RKO (cell line): ENCODE results near the gene SHROOM1.
A peak's percentile ranks its signal among the peaks of the same experiment; 100 is the strongest.
"Not testable (repeated sequence)": the region's sequence is repeated elsewhere in the genome, so short reads cannot be mapped to it uniquely, and the experiment has no call there.

Experiments
- DNase-seq: peaks from one replicate; pipeline ENCODE4 v3.0.0-alpha.2; 2016; ENCODE audit warnings: low spot score

Gene SHROOM1

DNA sequence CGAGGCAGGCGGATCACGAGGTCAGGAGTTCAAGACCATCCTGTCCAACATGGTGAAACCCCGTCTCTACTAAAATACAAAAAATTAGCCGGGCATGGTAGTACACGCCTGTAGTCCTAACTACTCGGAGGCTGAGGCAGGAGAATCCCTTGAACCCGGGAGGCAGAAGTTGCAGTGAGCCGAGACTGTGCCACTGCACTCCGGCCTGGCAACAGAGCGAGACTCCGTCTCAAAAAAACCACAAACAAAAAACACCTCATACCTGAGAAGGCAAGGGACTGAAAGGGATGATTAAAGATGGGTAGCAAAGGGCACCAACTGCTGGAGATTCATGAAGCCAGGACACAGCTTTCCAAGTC lies 23.7 kb downstream of the SHROOM1 start:
- not testable (repeated sequence) for DNase-seq

DNA sequence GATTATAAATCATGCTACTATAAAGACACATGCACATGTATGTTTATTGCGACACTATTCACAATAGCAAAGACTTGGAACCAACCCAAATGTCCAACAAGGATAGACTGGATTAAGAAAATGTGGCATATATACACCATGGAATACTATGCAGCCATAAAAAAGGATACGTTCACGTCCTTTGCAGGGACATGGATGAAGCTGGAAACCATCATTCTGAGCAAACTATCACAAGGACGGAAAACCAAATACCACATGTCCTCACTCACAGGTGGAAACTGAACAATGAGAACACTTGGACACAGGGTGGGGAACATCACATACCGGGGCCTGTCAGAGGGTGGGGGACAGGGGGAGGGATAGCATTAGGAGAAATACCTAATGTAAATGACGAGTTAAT lies 24.6 kb downstream of the SHROOM1 start:
- DNase-seq, result not testable (repeated sequence)

- DNase-seq, result not testable (repeated sequence)
Observed at GRCh38 chr5:132804219-132804618, 26.2 kb downstream of the SHROOM1 start.

DNA sequence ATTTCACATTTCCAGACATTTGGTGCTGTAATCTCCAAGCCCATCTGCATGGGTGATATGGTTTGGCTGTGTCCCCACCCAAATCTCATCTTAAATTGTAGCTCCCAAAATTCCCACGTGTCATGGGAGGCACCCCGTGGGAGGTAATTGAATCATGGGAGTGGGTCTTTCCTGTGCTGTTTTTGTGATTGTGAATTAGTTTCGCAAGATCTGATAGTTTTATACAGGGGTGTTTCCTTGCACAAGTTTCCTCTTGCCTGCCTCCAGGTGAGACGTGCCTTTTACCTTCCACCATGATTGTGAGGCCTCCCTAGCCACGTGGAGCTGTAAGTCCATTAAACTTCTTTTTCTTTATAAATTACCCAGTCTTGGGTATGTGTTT lies 27.8 kb downstream of the SHROOM1 start:
- not testable (repeated sequence) for DNase-seq

DNA sequence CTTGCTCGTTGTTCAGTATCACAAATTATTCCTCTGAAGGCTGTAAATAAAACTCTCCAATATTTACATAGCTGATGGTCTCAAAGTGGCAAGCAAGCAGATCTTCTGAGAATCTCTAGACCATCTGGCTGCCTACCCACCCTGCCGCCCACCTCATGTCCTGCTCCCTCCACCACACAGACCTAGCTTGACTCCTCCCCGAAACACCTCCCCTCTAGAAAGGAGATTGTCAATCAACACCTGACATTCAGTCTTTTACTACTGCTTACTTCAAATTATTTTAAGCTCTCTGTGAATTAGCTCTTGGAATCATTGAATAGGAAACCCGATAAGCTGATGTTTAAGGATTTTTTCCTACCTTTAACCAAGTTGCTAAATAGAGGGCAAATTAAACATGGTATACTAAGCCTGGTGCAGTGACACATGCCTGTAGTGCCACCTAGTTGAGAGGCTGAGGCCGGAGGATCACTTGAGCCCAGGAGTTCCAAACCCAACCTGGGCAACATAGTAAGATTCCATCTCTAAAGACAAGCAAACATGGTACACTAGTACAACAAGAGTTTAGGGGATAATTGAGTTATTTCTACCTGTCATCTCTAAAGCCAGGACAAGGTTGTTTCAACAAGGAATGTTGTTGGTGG lies 28.3 kb downstream of the SHROOM1 start:
- DNase-seq, result no peak

GRCh38 chr5:132800545-132800944 lies 29.9 kb downstream of the SHROOM1 start:
- no peak for DNase-seq

DNA sequence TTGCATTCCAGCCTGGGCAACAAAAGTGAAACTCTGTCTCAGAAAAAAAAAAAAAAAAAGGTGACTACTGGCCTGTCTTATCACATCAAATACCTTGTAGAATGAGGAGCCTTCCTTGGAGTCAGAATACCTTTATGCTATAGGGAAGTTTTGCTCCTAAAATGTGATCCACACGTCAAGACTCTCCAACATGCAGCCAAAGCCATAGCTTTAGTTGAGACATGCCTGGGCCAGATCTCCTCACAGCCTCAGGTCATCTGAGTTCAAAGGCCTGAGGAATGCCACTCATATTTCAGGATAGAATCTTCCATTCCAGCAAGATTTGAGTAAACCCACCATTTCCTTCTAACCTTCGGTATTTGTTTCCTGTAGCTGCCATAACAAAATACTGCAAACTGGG lies 31.1 kb downstream of the SHROOM1 start:
- DNase-seq, result no peak

DNA sequence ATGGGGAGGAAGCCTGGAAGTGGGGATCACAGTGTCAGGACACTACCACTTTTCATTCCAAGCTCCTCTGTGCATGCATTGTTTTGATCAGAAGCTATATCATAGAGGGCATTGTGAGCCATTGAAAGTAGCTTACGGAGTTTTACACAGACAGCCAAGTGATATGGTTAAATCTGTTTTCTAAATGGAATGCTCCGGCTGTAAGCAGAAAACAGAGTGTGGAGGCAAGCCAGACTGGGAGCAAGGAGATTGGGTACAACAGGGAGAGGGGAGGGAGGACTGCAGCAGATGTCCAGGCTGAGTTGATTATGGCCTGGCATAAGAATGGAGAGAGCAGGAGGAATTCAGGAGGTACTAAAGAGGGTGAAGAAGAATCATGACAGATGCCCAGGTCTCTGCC lies 32.8 kb downstream of the SHROOM1 start:
- no peak for DNase-seq

DNA sequence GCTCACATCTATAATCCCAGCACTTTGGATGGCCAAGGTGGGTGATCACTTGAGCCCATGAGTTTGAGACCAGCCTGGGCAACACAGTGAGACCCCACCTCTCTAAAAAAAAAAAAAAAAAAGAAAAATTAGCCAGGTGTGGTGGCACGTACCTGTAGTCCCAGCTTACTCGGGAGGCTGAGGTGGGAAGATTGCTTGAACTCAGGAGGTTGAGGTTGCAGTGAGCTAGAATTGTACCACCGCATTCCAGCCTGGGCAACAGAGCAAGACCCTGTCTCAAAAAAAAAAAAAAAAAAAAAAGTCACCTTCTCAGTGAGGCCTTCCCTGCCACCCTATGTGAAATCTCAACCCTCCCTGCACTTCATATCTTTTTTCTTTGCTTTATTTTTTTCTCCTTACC lies 39.4 kb downstream of the SHROOM1 start:
- DNase-seq, result no peak

GRCh38 chr5:132790201-132790865 lies 40.1 kb downstream of the SHROOM1 start:
- DNase-seq, result no peak

DNA sequence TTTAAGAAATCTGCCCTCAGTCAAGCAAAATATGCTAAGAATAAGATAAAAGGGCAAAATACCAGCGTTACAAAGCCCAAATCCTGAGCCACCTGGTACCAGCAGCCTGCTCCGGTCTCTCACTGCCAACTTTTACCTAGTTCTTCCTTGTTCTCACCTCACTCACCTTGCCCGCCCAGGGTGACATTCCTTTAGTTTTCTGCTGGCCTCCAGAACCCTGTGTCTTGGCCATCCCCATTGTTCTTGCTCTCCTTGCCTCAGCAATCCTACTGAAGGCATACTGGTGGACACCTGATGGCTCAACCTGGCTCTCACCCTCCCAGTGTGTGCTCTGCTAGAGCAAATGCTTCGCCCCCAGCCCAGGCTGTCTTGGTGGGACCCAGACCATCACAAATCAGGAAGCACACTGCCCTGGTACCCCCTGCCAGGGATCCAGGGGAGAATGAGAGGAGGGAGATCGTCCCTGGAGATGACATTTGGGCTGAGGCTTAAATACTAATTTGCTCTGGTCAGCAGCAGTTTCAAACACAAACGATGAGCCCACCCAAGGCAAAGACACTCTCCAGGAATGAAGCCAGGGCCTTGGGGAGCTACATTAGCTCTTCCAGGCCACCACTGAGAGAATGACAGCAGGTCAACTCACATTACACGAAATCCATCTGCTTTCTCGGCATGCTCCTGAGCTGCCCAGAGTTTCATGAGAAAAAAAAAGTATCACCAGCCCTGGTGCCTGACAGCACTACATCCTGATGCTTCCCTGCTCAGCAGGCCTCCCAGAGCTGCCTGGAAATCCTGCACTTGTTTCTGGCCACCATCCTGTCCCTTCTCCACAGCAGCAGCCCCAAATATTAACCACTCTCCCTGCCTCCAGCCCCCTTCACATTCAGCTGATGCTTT lies 41.2 kb downstream of the SHROOM1 start:
- DNase-seq, result no peak

- no peak for DNase-seq
Observed at GRCh38 chr5:132788508-132788907, 41.9 kb downstream of the SHROOM1 start.

DNA sequence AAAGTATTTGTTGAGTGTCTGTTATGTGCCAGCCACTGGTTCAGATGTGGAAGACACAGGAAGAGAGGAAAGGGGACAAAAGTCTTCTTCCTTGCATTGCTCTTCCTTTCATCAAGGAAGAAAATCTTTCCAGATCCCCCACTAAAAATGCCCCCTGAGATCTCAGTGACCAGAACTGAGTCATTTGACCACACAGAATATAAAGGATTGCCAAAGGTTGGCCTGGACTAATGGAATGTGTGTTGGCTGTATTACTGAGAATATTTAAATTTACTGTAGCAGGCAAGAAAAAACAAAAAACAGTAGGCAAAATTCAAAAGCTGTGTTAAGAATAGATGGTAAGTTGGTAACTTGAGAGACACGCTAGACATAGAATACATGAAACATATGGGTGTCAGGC lies 43.4 kb downstream of the SHROOM1 start:
- no peak for DNase-seq

DNA sequence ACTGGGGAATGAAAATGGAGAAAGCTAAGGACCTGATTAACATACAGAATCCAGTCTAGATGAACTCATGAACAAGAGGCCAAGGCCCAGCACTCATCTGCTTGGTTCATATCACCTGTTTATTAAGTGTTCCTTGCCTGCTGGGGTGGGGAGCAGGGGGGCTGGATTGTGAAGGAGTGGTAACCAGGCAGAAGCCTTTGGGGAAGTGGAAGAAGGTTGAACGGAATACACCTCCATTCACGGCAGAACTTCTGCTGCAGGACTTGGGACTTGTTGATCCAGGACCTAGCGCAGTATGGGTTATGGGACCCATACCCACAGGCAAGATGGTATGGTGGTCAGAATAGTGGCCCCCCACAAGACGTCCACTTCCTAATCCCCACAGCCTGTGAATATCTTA lies 44.6 kb downstream of the SHROOM1 start:
- no peak for DNase-seq

DNA sequence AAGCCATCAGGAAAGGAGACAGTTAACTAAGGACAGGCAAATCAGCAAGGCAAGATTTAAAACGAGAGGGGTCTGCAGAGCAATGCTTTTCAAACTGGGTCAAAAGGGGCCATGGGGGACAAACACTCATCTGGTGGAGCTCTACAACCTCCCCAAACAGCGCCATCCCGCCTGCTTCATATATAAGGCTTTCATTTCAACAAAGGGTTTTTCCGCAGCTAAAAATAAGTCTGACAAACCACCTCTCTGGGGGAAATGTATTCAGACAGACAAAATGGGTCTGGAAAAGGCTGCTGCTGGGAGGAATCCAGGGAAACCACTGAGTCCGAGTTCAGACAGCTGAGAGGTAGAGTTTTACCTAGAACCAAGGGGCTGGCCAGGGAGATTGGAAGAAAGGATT lies 45.1 kb downstream of the SHROOM1 start:
- DNase-seq, result no peak

- DNase-seq, result peak; percentile 82
Observed at GRCh38 chr5:132782101-132782500, 48.3 kb downstream of the SHROOM1 start.

DNA sequence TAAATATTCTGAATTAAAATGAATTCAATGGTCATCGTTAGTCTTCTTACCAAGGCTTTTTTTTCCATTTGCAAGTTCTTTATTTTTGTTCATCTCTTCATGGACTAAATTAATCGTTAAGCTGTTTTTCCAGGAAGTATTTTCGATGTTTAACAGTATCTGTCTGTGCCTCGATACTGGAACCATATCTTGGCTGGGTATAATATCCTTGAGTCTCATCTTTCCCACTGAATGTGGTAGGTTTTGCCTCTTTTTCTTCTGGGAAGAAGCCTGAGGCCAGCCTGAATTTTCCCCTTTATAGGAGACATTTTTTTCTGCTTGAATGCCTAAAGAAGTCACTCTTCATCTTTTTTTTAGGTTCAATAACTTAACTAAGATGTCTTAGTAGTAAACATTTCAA lies 49.4 kb downstream of the SHROOM1 start:
- DNase-seq, result no peak

DNA sequence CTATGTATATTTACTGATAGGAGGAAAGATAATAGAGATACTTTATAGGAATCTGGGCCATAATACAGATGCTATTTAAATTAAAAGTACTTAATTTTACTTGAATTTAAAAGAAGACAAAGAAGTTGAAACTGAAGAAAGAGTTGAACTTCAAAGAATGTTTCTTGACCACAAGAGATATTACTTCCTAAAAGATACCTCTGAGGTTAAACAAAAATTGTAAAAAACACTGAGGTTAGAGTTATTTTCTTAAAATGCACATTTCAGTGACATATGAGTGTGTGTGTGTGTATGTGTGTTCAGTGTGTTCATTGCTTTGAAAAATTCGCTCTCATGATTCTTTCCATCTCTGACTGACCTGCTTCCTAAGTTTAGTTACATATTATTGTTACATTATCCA lies 49.9 kb downstream of the SHROOM1 start:
- no peak for DNase-seq

DNA sequence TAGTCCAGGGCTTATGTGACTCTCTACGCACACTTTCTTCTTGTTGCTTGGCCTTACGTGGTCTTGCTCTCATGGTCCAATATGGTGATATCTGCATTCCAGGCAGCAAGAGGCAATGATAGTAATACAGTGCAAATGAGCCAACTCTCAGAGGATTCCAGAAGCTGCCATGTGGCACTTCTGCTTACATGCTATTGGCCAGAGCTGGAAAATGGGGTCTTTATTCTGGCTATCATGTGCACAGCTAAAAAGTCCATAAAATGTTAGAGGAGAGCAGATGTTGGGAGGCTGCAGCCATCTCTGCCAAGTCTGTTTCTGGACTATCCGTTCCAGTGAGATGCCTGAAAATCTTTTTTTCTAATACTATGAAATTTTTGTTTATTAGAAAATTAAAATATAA lies 50.5 kb downstream of the SHROOM1 start:
- no peak for DNase-seq

- DNase-seq, result no peak
Observed at GRCh38 chr5:132778856-132779255, 51.6 kb downstream of the SHROOM1 start.

GRCh38 chr5:132778129-132778528 lies 52.3 kb downstream of the SHROOM1 start:
- no peak for DNase-seq

DNA sequence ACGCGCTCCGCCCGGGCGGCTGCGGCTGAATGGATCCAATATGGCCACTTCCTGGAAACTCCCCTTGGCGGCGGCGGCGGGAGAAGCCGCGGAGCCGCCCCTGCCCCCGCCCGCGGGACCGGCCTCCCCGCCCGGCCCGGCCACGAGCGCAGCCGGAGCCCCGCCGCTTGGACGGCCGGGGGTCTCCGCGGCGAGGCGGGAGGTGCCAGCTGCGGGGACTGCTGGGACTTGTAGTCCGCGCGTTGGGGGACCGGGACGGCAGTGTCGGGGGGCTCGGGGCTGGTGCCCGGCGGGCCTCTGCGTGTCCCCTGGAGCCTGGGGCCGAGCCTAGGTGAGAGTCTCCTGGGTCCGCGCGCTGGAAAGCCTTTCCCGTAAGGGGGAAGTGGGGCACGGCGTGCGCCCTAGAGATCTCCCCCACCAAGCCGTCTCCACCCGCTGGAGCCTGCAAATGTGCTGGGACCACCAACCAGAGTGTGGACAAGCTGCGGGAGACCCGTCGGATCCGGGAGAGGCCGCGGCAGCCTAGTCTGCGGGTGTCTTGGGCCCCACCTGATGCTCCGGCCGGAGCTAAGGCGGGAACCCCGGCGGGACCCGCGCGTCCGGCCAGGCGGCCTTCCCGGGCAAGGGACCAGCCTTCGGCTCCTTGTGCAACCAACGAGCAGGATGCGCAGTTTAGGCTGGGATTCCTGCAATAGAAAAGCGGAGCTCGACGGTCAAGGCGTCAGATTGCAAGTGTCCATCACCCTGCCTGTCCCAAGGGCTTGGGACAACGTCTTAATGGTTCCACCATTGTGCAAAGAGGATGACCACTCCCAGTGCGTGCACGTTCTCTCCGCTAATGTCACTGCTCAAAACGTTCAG lies 53.0 kb downstream of the SHROOM1 start, which contains the start of gene SEPTIN8:
SEPTIN8 (minus strand) TSS at position 31 of the 861 bp plus-strand sequence. CDS start 102 bp downstream, outside the sequence.
- DNase-seq, result peak; percentile 57
